ENCODE measurements around the gene ANKS1A.

Gene ANKS1A

GRCh38 chr6:34953061-34954025 lies 64.3 kb downstream of the ANKS1A start:
- intact Hi-C loops (cut with DNase I): no loop called here
- DNase-seq: no peak

GRCh38 chr6:34955442-34955841 lies 66.4 kb downstream of the ANKS1A start:
- DNase-seq: no peak
- intact Hi-C loops (cut with DNase I): no loop called here

- no peak for DNase-seq
- intact Hi-C loops (cut with DNase I): no loop called here
Measured at GRCh38 chr6:34957231-34957783, 68.3 kb downstream of the ANKS1A start.

- intact Hi-C loops (cut with DNase I): no loop called here
Measured at GRCh38 chr6:34958734-34959133, 69.7 kb downstream of the ANKS1A start.

GRCh38 chr6:34959224-34959623 lies 70.2 kb downstream of the ANKS1A start:
- no peak for DNase-seq
- intact Hi-C loops (cut with DNase I): no loop called here

More at GRCh38 chr6:34958734-34959133, 69.7 kb downstream of the ANKS1A start:
- DNase-seq: no peak

GRCh38 chr6:34961082-34961481 lies 72.0 kb downstream of the ANKS1A start:
- no peak for DNase-seq
- intact Hi-C loops (cut with DNase I): no loop called here

GRCh38 chr6:34961574-34961973 lies 72.5 kb downstream of the ANKS1A start:
- no peak for DNase-seq
- intact Hi-C loops (cut with DNase I): no loop called here

- intact Hi-C loops (cut with DNase I): no loop called here
- DNase-seq: no peak
Measured at GRCh38 chr6:34964564-34964963, 75.5 kb downstream of the ANKS1A start.

GRCh38 chr6:34967461-34967860 lies 78.4 kb downstream of the ANKS1A start:
- DNase-seq: no peak
- intact Hi-C loops (cut with DNase I): no loop called here

GRCh38 chr6:34969662-34970265 lies 80.7 kb downstream of the ANKS1A start:
- intact Hi-C loops (cut with DNase I): no loop called here
- DNase-seq: no peak

- no peak for DNase-seq
- intact Hi-C loops (cut with DNase I): no loop called here
Measured at GRCh38 chr6:34970488-34970887, 81.4 kb downstream of the ANKS1A start.

GRCh38 chr6:34970957-34971356 lies 81.9 kb downstream of the ANKS1A start:
- no peak for DNase-seq
- intact Hi-C loops (cut with DNase I): no loop called here

GRCh38 chr6:34973547-34974248 lies 84.6 kb downstream of the ANKS1A start:
- DNase-seq: no peak
- intact Hi-C loops (cut with DNase I): no loop called here

- intact Hi-C loops (cut with DNase I): no loop called here
- DNase-seq: no peak
Measured at GRCh38 chr6:34974249-34974642, 85.2 kb downstream of the ANKS1A start.

- intact Hi-C loops (cut with DNase I): no loop called here
- DNase-seq: no peak
Measured at GRCh38 chr6:34976239-34976638, 87.2 kb downstream of the ANKS1A start.

- no peak for DNase-seq
- intact Hi-C loops (cut with DNase I): no loop called here
Measured at GRCh38 chr6:34979218-34979617, 90.2 kb downstream of the ANKS1A start.

GRCh38 chr6:34979994-34980393 lies 90.9 kb downstream of the ANKS1A start:
- DNase-seq: no peak
- intact Hi-C loops (cut with DNase I): loop anchor here (10.0 kb wide), 1 partner anchor 265 kb away; no protein-coding TSS in a partner anchor

- DNase-seq: no peak
- intact Hi-C loops (cut with DNase I): loop anchor here (10.0 kb wide), 1 partner anchor 263 kb away; no protein-coding TSS in a partner anchor
Measured at GRCh38 chr6:34981366-34981765, 92.3 kb downstream of the ANKS1A start.

GRCh38 chr6:34981951-34982350 lies 92.9 kb downstream of the ANKS1A start:
- intact Hi-C loops (cut with DNase I): loop anchor here (10.0 kb wide), 1 partner anchor 263 kb away; no protein-coding TSS in a partner anchor
- DNase-seq: no peak

- peak in 7 of 10 donors; percentile 31 to 90 (median 58) for DNase-seq
- intact Hi-C loops (cut with DNase I): loop anchor here (10.0 kb wide), 1 partner anchor 262 kb away; no protein-coding TSS in a partner anchor
Measured at GRCh38 chr6:34982424-34982852, 93.4 kb downstream of the ANKS1A start.
